ENCODE results near the gene KRTAP19-2.

KRTAP19-2 gene

DNA sequence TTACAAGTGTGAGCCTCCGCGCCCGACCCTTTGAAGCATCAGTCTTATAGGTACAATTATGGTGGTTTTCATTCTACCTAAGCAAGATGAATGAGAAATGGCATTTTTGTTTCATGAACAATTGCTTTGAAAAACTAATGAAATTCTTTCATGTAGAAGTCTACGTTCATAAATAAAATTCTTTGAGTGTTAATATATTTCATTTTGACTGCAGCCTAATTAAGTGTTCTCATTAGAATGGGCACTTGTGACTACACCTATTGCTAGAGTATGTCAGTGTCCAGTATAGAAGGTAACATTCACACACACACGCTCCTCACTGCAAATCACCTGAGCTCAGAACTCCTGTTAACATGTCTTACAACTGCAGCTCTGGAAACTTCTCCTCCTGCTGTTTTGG is 47.3 kb downstream of the KRTAP19-2 start, which contains the start of gene KRTAP15-1:
Gene KRTAP15-1, plus strand, starts transcription at position 301 of the 400 bp plus-strand sequence. Its CDS starts 53 bp downstream, at position 354.
- H3K9me3 ChIP-seq = no peaks in the 10 kb centered on the region
- H3K36me3 ChIP-seq = no peaks in the 10 kb centered on the region
- H3K27me3 ChIP-seq = no peaks in the 10 kb centered on the region
- no peak within 1 kb of the TSS for H3K4me3 ChIP-seq (ENCODE audit: low read depth, low read length)
- no peak for TF ChIP-seq CTCF (IDR thresholded peaks at IDR 0.05; ENCODE audit: low read depth, low read length)
- H3K4me1 ChIP-seq = no peaks in the 10 kb centered on the region
- DNase-seq = no peak

Data from BE2C (cell line).